Endothelial cell of umbilical vein (primary cell): Measurements from ENCODE around the gene SIPA1L3. TPM values are rescaled to one million over a fixed set of nuclear protein-coding genes. Genes with fewer than 3 reads are reported as not detected.

Source experiments
- BruUV-seq: library from RNA; stranded (reverse); fragments of 400-500 nt; replicated peaks from 2 replicates; lab custom pipeline; 2021; lab: Mats Ljungman, UMichigan
- CTCF ChIA-PET: fragments of 300-600, 350-600 bp; sonication (Branson Sonifier 250); formaldehyde crosslinking; loops from one replicate; lab custom pipeline; 2021; ENCODE audit warnings: antibody characterized with exemption, inconsistent platforms; lab: Charles Lee
- POLR2A ChIA-PET: fragments of 300-600, 350-600 bp; sonication (Branson Sonifier 250); formaldehyde crosslinking; loops from one replicate; lab custom pipeline; 2021; ENCODE audit warnings: antibody characterized with exemption, inconsistent platforms; lab: Charles Lee
- DNase-seq: peaks from one replicate; pipeline ENCODE4 v3.0.0-alpha.2; 2011; ENCODE audit warnings: low read depth, low spot score
- FAIRE-seq: peaks from 2 replicates; lab custom pipeline; 2011; peaks lifted over from hg19 to GRCh38; lab: Jason Lieb, UNC
- H2AFZ ChIP-seq: 2 replicates; pipeline ENCODE4 v1.6.0; 2012; ENCODE audit warnings: low read depth, low read length, control low read depth, inconsistent platforms
- H3K27ac ChIP-seq: 2 replicates; pipeline ENCODE4 v1.5.1; 2011; ENCODE audit warnings: low read depth, mild to moderate bottlenecking, control low read depth, low read length, moderate library complexity; ENCODE audit not compliant: insufficient read depth
- H3K27me3 ChIP-seq, 2 experiments: 2 replicates each; pipeline versions ENCODE4 v1.6.0 to v1.6.1; 2011; ENCODE audit warnings: low read length in 2 of 2, mixed read lengths in 1 of 2; ENCODE audit not compliant: control insufficient read depth in 2 of 2, insufficient read depth in 2 of 2
- H3K36me3 ChIP-seq, 2 experiments: 2 replicates in 1 of 2; 3 replicates in 1 of 2; pipeline ENCODE4 v1.5.1; 2011; ENCODE audit warnings: low read length in 2 of 2, mild to moderate bottlenecking in 1 of 2, moderate library complexity in 1 of 2; ENCODE audit not compliant: control insufficient read depth in 2 of 2, insufficient read depth in 2 of 2; ENCODE audit errors: extremely low read depth in 1 of 2
- H3K4me1 ChIP-seq: 3 replicates; pipeline ENCODE4 v1.5.1; 2011; ENCODE audit warnings: mild to moderate bottlenecking, low read length; ENCODE audit not compliant: control insufficient read depth, insufficient read depth; ENCODE audit errors: extremely low read depth
- H3K4me2 ChIP-seq: 2 replicates; pipeline ENCODE4 v1.6.1; 2011; ENCODE audit warnings: low read length, control low read depth, mixed read lengths; ENCODE audit not compliant: insufficient read depth
- H3K4me3 ChIP-seq, 3 experiments: fragments of 200-600 bp in 1 of 3; sonication (generic), shearing (Covaris generic) in 1 of 3; replicated peaks in 1 of 3; 2 replicates each; pipeline ENCODE4 v1.5.1; 2011 to 2016; ENCODE audit warnings: control low read depth in 3 of 3, low read length in 3 of 3, mild to moderate bottlenecking in 2 of 3, inconsistent platforms in 1 of 3, low read depth in 1 of 3, moderate library complexity in 1 of 3; ENCODE audit not compliant: insufficient read depth in 1 of 3
- H3K79me2 ChIP-seq: 2 replicates; pipeline ENCODE4 v1.6.0; 2012; ENCODE audit warnings: low read length, inconsistent platforms; ENCODE audit not compliant: control insufficient read depth, insufficient read depth
- H3K9ac ChIP-seq: replicated peaks from 2 replicates; pipeline ENCODE3; 2011; ENCODE audit warnings: low read length, control low read depth; ENCODE audit not compliant: insufficient read depth; ENCODE audit errors: extremely low read depth
- H3K9me1 ChIP-seq: replicated peaks from 3 replicates; pipeline ENCODE4 v1.6.0; 2011; ENCODE audit warnings: mild to moderate bottlenecking, low read length; ENCODE audit not compliant: control insufficient read depth, insufficient read depth; ENCODE audit errors: extremely low read depth
- H3K9me3 ChIP-seq: replicated peaks from 2 replicates; pipeline ENCODE4 v1.5.1; 2012; ENCODE audit warnings: low read length, inconsistent platforms; ENCODE audit not compliant: control insufficient read depth, insufficient read depth
- H4K20me1 ChIP-seq: replicated peaks from 2 replicates; pipeline ENCODE3; 2011; ENCODE audit warnings: mild to moderate bottlenecking, low read length; ENCODE audit not compliant: control insufficient read depth, insufficient read depth; ENCODE audit errors: extremely low read depth
- EZH2 ChIP-seq: IDR thresholded peaks from 2 replicates; pipeline ENCODE4 v1.6.1; 2012; ENCODE audit warnings: borderline replicate concordance, low read depth, mild to moderate bottlenecking, moderate library complexity, low read length, inconsistent platforms; ENCODE audit not compliant: severe bottlenecking
- JUN ChIP-seq: IDR thresholded peaks from 2 replicates; pipeline ENCODE4 v1.6.1; 2011; ENCODE audit warnings: borderline replicate concordance, low read depth; ENCODE audit not compliant: insufficient read length, insufficient read depth
- MYC ChIP-seq: IDR thresholded peaks from one replicate; pipeline ENCODE4 v1.6.1; 2011; ENCODE audit warnings: mild to moderate bottlenecking, low read depth, low read length
- POLR2A ChIP-seq: IDR thresholded peaks from 2 replicates; pipeline ENCODE4 v1.6.1; 2012; ENCODE audit warnings: low read depth, mild to moderate bottlenecking, control low read depth, low read length
- dilution Hi-C: fragments of 300-500 bp; cut with MboI; formaldehyde crosslinking; loops from one replicate; pipeline ENCODE4 v1.15.0; 2019; ENCODE audit warnings: low sequenced_read_pairs; ENCODE audit not compliant: extremely low pct_ligation_motif_present
- intact Hi-C: fragments of 100-400 bp; cut with micrococcal nuclease; formaldehyde crosslinking; loops from one replicate; pipeline ENCODE4 v1.10.0; 2022
- polyA plus RNA-seq, 4 experiments: library from polyadenylated mRNA; depleted of rRNA in 3 of 4; stranded (reverse) in 3 of 4; unstranded in 1 of 4; fragments of >200 nt; gene quantifications; 2 replicates each; pipeline versions ENCODE4 v1.2.1 to v1.2.3, GENCODE V29; 2011 to 2012; ENCODE audit warnings: missing spikeins in 1 of 4
- total RNA-seq: library from RNA; stranded (reverse); gene quantifications from 2 replicates; pipeline ENCODE4 v1.2.3, GENCODE V29; 2021
- TF ChIP-seq, protein P1 (sequence below), 2 donors: IDR thresholded peaks; 1 replicate in 1 of 2; 2 replicates in 1 of 2; pipeline ENCODE4 v1.5.1; 2011; ENCODE audit warnings: low read length in 2 of 2, mild to moderate bottlenecking in 2 of 2, moderate library complexity in 2 of 2, control low read depth in 1 of 2, inconsistent platforms in 1 of 2, low read depth in 1 of 2; ENCODE audit not compliant: insufficient read depth in 1 of 2; ENCODE audit errors: extremely low read depth in 1 of 2

Gene SIPA1L3
- total and polyA plus RNA-seq, 2 donors (not counting 3 experiments of a cell fraction or from before 2014, with no cell fraction given), result 14.2 to 47.2 TPM

DNA sequence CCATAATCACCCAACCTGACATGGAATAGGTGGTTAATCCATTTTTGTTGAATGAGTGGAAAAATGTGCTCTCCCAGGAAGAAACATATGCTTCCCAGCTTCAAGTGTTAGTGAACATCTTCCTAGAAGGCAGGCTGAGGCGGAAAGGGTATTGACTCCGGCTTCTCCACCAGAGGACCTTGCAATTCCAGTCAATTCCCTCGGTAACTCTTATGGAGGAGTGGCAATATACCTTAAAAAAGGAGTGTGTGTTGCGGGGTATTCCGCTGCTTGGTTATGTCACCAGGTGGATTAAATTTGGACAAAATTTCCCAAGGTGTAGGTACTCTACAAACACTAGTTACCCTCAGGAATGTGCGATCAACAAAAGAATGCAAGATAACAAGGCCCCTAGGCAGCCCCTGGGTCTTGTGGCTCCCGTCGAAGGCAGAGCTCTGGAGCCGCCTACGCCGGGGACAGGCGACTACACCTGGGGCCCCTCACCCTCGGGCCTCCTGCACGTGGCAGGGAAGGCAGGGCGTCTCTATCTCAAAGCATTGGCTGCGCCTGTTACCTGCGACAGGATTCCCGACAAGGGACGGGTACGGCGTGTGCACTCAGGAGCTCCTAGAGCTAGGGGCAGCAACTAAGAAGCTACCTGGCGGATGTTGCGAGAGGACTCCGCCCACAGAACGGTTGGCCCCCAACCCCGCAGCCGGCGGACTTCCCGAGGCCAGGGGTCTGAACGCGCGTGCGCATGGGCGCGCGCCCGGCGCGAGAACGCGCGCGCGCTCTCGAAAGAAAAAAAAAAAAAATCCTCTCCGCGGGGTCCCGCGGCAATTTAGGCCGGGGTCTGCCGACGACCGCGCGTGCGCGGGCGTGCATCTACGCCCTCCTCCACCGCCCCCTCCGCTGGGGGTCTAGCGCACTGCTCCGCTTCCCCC, 801 bp upstream of the SIPA1L3 start, which contains the start of gene WDR87:
TSS of gene WDR87 (minus strand) at position 649 of the 923 bp plus-strand sequence. CDS start 8,355 bp downstream, outside the sequence.
- dilution Hi-C loops (no loop called here), intact Hi-C loops (loop anchor here (2.0 kb wide), 1 partner anchor 55 kb away; no protein-coding TSS in a partner anchor)
- Histone ChIP-seq H3K36me3 (no peaks in the 10 kb centered on the region), H3K4me1 (peaks cover 15% of the 10 kb centered on the region), H3K4me3 (peak within 1 kb of the TSS; percentile 40 to 99 (median 83)), H4K20me1 (no peaks in the 10 kb centered on the region), H3K79me2 (peaks cover 40% of the 10 kb centered on the region), H2AFZ (peak within 1 kb of the TSS; percentile 98), H3K9me3 (no peaks in the 10 kb centered on the region), H3K9me1 (no peaks in the 10 kb centered on the region), H3K27me3 (no peaks in the 10 kb centered on the region), H3K27ac (peak within 1 kb of the TSS; percentile 50), H3K4me2 (peak within 1 kb of the TSS; percentile 83), H3K9ac (peak within 1 kb of the TSS; percentile 76)
- ChIA-PET CTCF (interaction anchor here (1.0 to 8.4 kb wide), 10 partner anchors 11 to 329 kb away, joined by 3 to 145 read pairs (median 4); no protein-coding TSS in a partner anchor), POLR2A (interaction anchor here (0.6 to 1.9 kb wide), 7 partner anchors 11 to 727 kb away, joined by 3 to 25 read pairs (median 4); no protein-coding TSS in a partner anchor)
- no peak for DNase-seq
- TF ChIP-seq MYC, result no peak
- TF ChIP-seq, protein P1, sequence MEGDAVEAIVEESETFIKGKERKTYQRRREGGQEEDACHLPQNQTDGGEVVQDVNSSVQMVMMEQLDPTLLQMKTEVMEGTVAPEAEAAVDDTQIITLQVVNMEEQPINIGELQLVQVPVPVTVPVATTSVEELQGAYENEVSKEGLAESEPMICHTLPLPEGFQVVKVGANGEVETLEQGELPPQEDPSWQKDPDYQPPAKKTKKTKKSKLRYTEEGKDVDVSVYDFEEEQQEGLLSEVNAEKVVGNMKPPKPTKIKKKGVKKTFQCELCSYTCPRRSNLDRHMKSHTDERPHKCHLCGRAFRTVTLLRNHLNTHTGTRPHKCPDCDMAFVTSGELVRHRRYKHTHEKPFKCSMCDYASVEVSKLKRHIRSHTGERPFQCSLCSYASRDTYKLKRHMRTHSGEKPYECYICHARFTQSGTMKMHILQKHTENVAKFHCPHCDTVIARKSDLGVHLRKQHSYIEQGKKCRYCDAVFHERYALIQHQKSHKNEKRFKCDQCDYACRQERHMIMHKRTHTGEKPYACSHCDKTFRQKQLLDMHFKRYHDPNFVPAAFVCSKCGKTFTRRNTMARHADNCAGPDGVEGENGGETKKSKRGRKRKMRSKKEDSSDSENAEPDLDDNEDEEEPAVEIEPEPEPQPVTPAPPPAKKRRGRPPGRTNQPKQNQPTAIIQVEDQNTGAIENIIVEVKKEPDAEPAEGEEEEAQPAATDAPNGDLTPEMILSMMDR (IDR thresholded peaks at IDR 0.05; ENCODE audit: extremely low read depth in 1 of 2, insufficient read depth in 1 of 2, low read depth in 1 of 2, low read length in 2 of 2), result no peak
- TF ChIP-seq POLR2A, result peak; percentile 36
- no peak for TF ChIP-seq JUN
- no peak for TF ChIP-seq EZH2
- FAIRE-seq, result peak; percentile 18
- TSS peak; percentile 67 for BruUV-seq
